ENCODE results near the gene HACL1.

- no peak for TF ChIP-seq CTCF (IDR thresholded peaks at IDR 0.05)
- TF ChIP-seq EZH2 (IDR thresholded peaks at IDR 0.05): no peak
Observed at GRCh38 chr3:15522016-15522415, 79.4 kb downstream of the HACL1 start.
